Islet precursor cell (in vitro differentiated cells): Measurements from ENCODE around the gene SLC4A7.
"Not testable (repeated sequence)": the region's sequence is repeated elsewhere in the genome, so short reads cannot be mapped to it uniquely, and the experiment has no call there.

Source experiments
- DNase-seq: peaks from one replicate; pipeline ENCODE4 v3.0.0-alpha.2; 2018

Gene SLC4A7

DNA sequence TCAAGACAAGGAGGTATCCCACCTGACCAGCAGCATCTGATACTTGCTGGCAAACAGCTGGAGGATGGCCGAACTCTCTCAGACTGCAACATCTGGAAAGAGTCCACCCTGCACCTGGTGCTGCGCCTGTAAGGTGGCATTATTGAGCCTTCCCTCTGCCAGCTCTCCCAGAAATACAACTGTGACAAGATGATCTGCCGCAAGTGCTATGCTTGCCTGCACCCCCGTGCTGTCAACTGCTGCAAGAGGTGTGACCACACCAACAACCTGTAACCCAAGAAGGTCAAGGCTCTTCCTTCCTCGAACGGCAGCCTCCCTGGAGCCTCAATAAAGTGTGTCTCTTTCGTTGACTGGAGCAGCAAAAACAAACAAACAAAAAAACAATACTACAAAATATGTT, 2.2 kb upstream of the SLC4A7 start:
- no peak for DNase-seq

GRCh38 chr3:27485866-27486265, 1.7 kb upstream of the SLC4A7 start:
- DNase-seq = no peak

DNA sequence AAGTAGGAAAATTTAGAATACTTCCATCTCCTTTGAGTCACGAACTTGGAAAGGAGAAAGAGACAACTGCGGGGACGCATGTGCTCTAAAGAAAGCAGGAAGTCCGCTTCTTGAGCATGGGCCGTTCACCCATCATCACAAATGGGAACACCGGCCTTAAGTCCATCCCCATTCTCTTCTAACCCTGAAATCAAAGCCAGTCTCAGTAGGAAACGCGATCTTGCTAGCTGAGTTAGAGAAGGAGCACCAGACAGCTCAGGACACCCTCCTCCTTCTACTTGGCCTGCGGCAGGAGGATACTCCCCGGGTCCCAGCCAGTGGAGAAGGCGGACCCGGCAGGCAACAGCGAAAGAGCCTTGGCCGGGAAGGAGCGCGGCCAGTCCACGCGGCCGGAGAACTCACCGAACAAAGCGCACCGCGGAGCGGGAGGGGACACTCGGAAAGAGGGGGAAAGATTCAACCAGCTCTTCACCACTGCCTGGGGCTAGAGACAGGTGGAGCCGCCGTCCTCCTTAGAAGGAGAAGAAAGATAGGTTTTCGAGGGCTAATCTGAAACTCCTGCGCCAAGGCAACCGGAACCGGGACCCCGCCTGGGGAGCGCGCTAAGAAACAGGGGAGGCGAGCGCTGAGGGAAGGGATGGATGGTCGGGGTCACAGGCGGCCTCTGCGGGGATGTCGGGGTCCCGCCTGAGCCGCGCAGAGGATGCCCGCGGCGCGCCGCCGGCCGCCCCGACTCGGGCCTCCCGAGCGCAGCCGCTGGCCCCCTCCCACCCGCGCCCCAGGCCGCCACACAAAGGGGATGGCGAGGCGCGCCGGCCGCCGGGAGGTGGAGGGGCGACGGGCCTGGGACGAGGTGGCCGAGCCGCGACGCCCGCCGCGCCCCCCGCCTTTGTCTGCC, 818 bp downstream of the SLC4A7 start:
- DNase-seq = peak; percentile 80

DNA sequence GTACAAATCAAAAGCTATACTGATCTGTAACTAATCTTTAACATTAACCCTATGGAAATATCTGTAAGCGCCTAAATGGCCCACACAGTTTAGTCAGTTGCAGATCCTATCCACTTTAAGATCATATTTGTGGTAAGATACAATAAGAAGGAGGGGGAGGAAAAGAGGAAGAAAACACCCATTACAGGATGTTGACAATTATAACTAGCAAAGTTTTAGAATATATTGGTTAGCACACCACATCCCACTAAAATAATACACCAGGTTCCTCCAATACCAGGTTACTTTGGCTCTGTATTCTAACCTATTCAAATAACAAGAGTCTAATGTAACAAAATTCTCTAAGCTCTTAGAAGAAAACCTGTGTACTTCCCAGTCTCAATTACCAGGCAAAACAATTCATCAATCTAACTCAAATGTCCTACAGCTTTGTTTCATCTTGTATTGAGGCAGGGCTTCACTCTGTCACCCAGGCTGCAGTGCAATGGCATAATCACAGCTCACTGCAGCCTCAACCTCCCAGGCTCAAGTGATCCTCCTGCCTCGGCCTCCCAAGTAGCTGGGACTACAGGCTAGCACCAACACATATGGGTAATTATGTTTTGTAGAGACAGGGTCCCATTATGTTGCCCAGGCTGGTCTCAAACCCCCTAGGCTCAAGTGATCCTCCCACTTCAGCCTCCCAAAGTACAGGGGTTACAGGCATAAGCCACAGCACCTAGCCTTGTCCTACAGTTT, 4.2 kb downstream of the SLC4A7 start:
- no peak for DNase-seq

- DNase-seq = no peak
These were observed 12.1 kb downstream of the SLC4A7 start for GRCh38 chr3:27471923-27472550.

DNA sequence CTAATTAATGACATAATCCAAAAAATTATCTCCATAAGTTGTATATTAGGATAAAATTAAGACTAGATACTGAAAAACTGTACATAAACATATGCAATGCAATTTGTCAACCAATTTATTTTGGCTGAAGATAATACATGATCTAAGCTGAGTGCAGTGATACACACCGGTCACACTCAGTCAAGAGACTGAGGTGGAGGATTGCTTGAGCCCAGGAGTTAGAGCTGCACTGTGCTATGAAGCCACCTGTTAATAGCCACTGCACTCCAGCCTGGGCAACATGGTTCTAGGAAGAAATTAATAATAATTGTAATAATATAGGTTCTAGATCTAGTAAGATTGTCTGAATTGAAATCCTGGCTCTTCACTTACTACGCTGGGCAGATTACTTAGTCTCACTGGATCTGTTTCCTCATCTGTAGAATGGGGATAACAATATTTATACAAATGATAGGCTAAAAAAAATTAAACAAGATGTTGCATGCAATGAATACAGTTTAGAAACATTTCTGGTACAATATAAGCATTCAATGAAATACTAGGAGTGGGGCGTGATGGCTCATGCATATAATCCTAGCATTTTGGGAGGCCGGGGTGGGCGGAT, 15.8 kb downstream of the SLC4A7 start:
- no peak for DNase-seq

GRCh38 chr3:27467545-27467944, 16.6 kb downstream of the SLC4A7 start:
- DNase-seq = no peak

DNA sequence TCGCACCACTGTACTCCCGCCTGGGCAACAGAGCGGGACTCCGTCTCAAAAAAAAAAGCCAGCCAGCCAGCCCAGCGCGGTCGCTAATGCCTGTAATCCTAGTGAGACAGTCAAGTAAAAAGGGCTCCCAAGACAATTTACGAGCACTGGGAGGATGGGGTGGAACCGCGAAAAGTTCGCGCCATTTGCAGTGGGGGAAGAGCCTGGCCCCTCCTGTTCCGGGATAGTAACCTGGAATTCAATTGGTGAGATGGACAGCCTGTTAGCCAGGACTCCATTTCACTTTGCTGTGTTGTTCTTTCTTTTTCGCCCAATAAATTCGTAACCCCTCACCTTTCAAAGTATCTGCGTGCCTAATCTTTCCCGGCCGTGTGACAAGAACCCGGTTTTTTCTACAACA, 19.5 kb downstream of the SLC4A7 start:
- no peak for DNase-seq

- no peak for DNase-seq
These were observed 22.0 kb downstream of the SLC4A7 start for GRCh38 chr3:27462228-27462627.

DNA sequence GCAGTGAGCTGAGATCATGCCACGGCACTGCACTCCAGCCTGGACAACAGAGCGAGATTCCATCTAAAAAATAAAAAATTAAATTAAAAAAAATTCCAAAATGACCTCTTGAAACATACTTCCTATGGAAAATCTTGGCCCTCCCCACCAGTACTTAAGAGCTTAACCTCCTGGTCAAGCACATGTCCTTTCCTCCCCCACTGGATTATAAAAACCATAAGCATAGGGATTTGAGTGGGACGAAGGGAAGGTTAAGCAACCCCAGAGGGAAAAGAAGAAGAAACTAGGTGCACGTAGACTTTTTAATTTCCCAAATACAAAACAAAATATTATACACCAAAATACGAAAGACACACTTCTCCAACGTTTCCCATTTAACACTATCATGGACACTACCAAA, 25.3 kb downstream of the SLC4A7 start:
- DNase-seq = no peak

GRCh38 chr3:27456554-27456953, 27.6 kb downstream of the SLC4A7 start:
- DNase-seq = no peak

- DNase-seq = no peak
These were observed 29.3 kb downstream of the SLC4A7 start for GRCh38 chr3:27454914-27455313.

DNA sequence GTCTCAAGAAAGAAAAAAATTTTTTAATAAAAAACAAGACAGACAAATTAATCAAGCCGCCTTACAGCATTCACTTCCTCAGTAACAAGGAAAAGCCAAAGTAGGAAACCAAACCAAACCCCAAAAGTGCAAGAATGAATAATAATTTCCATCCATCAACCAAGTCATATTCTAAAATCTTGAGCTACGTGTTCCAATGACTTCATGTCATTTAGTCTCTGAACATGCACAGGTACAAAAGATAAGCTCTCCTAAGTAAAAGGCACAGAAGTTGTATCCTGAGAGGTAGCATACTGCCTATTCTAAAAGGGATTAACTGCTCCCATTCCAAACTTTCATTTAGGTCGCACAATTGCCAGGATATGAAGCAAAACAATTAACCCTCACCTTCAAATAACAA, 29.7 kb downstream of the SLC4A7 start:
- no peak for DNase-seq

- DNase-seq = no peak
These were observed 31.7 kb downstream of the SLC4A7 start for GRCh38 chr3:27452368-27453090.

DNA sequence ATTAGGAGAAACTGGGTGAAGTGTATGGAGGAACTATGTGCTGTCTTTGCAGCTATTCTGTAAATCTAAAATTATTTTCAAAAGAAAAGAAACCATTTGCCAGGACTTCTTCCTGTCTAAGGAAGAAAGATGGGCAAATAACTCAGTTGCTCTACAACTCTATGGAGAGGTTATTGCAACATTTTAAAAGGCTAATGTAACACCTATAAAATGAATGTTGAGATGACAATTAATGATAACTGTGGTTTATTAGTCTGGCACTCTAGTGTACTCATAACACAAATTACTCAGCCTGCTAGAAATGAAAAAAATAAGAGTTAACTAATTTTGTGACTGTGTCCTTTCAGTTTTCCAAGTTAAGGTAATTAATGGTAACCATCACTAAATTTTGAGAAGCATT, 32.3 kb downstream of the SLC4A7 start:
- no peak for DNase-seq

GRCh38 chr3:27451251-27451650, 32.9 kb downstream of the SLC4A7 start:
- DNase-seq = no peak

DNA sequence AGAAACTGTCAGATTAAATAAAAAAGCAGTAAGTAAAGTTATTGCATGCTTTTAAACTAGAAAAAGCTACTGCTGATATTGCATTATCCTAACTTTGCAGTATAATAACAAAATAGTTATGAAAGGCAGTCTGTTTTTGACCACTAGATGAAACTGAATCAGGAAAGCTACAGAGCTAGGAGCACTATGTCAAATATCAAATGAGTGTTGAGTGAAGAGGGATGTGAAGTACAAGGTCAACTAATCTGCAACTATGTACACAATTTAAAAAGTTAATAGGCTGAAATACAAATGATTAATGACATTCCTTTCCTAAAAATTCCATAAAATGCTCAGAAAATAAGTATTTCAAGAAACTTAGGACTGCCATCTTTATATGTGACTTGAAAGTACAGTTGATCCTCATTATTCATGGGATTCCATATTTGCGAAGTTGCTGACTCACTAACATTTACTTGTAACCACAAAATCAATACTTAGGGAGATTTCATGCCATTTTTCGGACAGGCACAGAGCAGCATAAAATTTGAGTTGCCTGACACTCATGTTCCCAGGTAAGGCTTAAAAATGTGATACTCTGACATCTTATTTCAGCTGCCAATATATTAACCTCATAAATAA, 34.5 kb downstream of the SLC4A7 start:
- DNase-seq = no peak

DNA sequence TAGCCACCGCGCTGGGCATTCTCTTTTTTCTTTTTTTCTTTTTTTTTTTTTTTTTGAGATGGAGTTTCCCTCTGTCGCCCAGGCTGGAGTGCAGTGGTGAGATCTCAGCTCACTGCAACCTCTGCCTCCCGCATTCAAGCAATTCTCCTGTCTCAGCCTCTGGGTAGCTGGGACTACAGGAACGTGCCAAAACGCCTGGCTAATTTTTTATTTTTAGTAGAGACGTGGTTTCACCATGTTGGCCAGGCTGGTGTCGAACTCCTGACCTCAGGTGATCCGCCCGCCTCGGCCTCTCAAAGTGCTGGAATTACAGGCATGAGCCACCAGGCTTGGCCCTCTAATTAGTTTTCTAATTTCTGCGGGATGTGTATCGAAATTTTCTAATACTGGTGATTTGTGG, 41.2 kb downstream of the SLC4A7 start:
- DNase-seq = not testable (repeated sequence)

GRCh38 chr3:27438352-27438751, 45.8 kb downstream of the SLC4A7 start:
- not testable (repeated sequence) for DNase-seq

- no peak for DNase-seq
These were observed 53.1 kb downstream of the SLC4A7 start for GRCh38 chr3:27431116-27431515.

- no peak for DNase-seq
These were observed 54.3 kb downstream of the SLC4A7 start for GRCh38 chr3:27429909-27430308.

DNA sequence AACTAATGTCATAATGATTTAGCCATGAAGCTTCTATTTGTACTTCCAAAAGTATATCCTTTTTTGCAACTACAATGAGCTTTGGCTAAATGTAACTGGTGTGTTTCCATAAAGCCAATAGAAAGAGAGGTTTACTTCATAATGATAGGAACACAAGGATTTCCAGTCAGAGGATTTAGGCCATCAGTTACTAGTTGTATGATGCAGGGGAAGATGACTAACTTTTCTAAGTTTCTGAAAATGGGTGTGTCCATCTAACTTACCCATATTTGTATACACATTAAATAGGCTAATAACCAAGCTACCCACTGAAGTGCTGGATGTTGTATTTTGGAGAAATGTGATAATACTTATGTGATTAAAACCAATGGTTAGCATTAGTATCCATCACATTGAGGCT, 55.7 kb downstream of the SLC4A7 start:
- no peak for DNase-seq
